ENCODE measurements around the gene TTLL10.
A peak's percentile ranks its signal among the peaks of the same experiment; 100 is the strongest.
"Not testable (repeated sequence)": the region's sequence is repeated elsewhere in the genome, so short reads cannot be mapped to it uniquely, and the experiment has no call there.

TTLL10 gene

GRCh38 chr1:1183833-1184775 lies 10.4 kb downstream of the TTLL10 start:
- DNase-seq (ENCODE audit: low read depth, low spot score): no peak

GRCh38 chr1:1185101-1185765 lies 11.6 kb downstream of the TTLL10 start:
- no peak for DNase-seq (ENCODE audit: low read depth, low spot score)

GRCh38 chr1:1187938-1188337 lies 14.3 kb downstream of the TTLL10 start:
- DNase-seq (ENCODE audit: low read depth, low spot score): no peak

- no peak for DNase-seq (ENCODE audit: low read depth, low spot score)
These were observed 15.4 kb downstream of the TTLL10 start for GRCh38 chr1:1189111-1189510.

GRCh38 chr1:1191734-1192133 lies 18.1 kb downstream of the TTLL10 start:
- no peak for DNase-seq (ENCODE audit: low read depth, low spot score)

GRCh38 chr1:1194723-1195122 lies 21.0 kb downstream of the TTLL10 start:
- no peak for DNase-seq (ENCODE audit: low read depth, low spot score)

- DNase-seq (ENCODE audit: low read depth, low spot score): not testable (repeated sequence)
These were observed 22.0 kb downstream of the TTLL10 start for GRCh38 chr1:1195726-1196125.

GRCh38 chr1:1196431-1197187 lies 22.9 kb downstream of the TTLL10 start:
- no peak for DNase-seq (ENCODE audit: low read depth, low spot score)

GRCh38 chr1:1197188-1197500 lies 23.5 kb downstream of the TTLL10 start:
- no peak for DNase-seq (ENCODE audit: low read depth, low spot score)

- no peak for DNase-seq (ENCODE audit: low read depth, low spot score)
These were observed 24.1 kb downstream of the TTLL10 start for GRCh38 chr1:1197551-1198422.

GRCh38 chr1:1198423-1199140 lies 24.9 kb downstream of the TTLL10 start:
- no peak for DNase-seq (ENCODE audit: low read depth, low spot score)

GRCh38 chr1:1199141-1199960 lies 25.7 kb downstream of the TTLL10 start:
- no peak for DNase-seq (ENCODE audit: low read depth, low spot score)

GRCh38 chr1:1199961-1200875 lies 26.5 kb downstream of the TTLL10 start:
- no peak for DNase-seq (ENCODE audit: low read depth, low spot score)

- DNase-seq (ENCODE audit: low read depth, low spot score): peak; percentile 70
These were observed 27.5 kb downstream of the TTLL10 start for GRCh38 chr1:1200876-1201810.

- no peak for DNase-seq (ENCODE audit: low read depth, low spot score)
These were observed 29.3 kb downstream of the TTLL10 start for GRCh38 chr1:1202831-1203560.

- no peak for DNase-seq (ENCODE audit: low read depth, low spot score)
These were observed 30.1 kb downstream of the TTLL10 start for GRCh38 chr1:1203561-1204424.

Data from activated naive CD8-positive, alpha-beta T cell treated with anti-CD3 and anti-CD28 coated beads, Interleukin-2, amount 50 U/mL, for 16 hours (primary cell).